ENCODE results near the gene KIAA0319L. TPM values are rescaled to one million over a fixed set of nuclear protein-coding genes. Genes with fewer than 3 reads are reported as not detected.
A peak's percentile ranks its signal among the peaks of the same experiment; 100 is the strongest.

Gene KIAA0319L
- total RNA-seq, 1 donor: 63.0 TPM

DNA sequence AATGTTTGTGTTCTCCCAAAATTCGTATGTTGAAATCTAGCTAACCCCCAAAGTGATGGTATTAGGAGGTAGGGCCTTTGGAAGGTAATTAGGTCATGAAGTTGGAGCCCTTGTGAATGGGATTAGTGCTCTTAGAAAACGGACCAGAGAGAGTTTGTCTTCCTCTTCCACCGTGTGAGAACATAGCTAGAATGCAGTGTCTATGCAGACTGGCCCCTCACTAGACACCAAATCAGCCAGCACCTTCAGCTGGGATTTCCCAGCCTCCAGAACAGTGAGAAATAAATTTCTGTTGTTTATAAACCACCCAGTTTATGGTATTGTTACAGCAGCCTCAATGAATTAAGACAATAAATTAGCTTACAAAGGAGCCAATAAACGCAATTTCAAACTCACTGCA, 58.0 kb downstream of the KIAA0319L start:
- TF ChIP-seq CTCF (IDR thresholded peaks at IDR 0.05; ENCODE audit: insufficient read depth, low read depth, low read length): no peak
- no peak overlapping the region for H3K4me3 ChIP-seq (ENCODE audit: low read depth, low read length)
- no peak for DNase-seq (ENCODE audit: low read depth)

DNA sequence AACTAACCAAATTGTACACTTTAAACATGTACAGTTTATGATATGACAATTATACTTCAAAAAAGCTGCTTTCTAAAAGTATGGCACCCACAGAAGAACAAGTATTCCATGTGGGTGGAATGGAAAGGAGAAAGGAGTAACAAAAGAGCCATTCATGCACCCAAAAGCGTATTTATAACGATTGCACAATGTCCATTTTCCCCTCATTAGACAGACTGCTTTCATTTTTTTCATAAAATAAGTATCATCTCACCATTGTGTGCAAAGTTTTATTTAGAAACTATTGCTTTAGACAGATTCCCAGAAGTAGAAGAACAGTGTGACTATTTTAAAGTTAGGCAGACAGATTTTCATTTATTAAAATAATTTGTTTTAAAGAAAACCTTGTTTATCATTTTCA, 59.6 kb downstream of the KIAA0319L start:
- DNase-seq (ENCODE audit: low read depth): no peak
- TF ChIP-seq CTCF (IDR thresholded peaks at IDR 0.05; ENCODE audit: insufficient read depth, low read depth, low read length): no peak
- no peak overlapping the region for H3K4me3 ChIP-seq (ENCODE audit: low read depth, low read length)

DNA sequence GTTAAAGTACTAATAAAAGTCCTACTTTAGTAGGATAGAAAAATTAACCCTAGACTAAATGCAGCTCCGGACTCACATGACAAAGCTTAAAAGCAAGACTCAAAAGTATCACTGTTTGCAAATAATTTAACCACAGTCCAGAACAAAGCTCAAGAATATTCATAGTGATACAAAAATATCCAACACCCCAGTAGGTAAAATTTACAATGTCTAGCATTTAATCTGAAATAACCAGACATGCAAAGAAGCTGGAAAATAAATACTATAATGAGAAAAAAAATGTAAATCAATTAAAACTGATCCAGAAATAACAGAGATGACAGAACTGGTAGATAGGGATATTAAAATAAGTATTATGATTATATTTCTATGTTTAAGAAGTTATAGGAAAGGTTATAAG, 67.0 kb downstream of the KIAA0319L start:
- DNase-seq (ENCODE audit: low read depth): no peak
- no peak for TF ChIP-seq CTCF (IDR thresholded peaks at IDR 0.05; ENCODE audit: insufficient read depth, low read depth, low read length)
- no peak overlapping the region for H3K4me3 ChIP-seq (ENCODE audit: low read depth, low read length)

DNA sequence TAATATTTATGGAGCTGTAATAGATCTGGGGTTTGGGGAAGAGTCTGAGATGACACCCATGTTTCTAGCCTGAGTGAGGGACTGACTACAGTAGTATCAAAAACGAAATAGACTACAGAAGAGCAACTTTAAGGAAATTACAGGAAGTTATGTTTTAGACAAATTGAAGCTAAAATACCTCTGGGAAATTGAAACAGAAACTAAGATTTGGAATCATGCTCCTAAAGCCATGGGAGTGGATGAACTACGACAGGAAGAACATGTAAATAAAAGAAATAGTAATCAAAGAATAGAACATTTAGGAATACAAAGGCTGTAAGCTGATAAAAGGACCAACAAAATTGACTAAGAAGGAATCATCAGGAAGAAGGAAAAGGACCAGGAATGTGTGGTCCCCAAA, 68.9 kb downstream of the KIAA0319L start:
- DNase-seq (ENCODE audit: low read depth): peak; percentile 53
- H3K4me3 ChIP-seq (ENCODE audit: low read depth, low read length): peak overlapping the region; percentile 31
- TF ChIP-seq CTCF (IDR thresholded peaks at IDR 0.05; ENCODE audit: insufficient read depth, low read depth, low read length): no peak

DNA sequence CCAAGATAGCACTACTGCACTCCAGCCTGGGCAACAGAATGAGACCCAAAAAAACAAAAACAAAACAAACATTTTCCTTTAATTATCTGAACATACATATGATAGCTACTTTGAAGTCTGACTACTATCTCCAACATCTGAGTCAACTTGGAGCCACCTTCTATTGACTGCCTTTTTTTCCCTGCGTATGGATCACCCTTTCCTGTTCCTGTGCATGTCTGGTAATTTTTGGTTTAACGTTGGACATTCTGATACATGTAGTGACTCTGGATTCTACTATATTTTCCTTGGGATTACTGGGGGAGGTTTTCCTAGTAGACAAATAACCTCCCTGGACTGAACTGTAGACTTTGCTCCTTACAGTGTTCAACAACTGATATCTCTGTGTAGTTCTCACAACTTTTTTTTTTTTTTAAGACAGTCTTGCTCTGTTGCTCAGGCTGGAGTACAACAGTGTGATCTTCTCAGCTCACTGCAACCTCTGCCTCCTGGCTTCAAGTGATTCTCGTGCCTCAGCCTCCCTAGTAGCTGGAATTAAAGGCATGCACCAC, 70.3 kb downstream of the KIAA0319L start:
- DNase-seq (ENCODE audit: low read depth): no peak
- no peak for TF ChIP-seq CTCF (IDR thresholded peaks at IDR 0.05; ENCODE audit: insufficient read depth, low read depth, low read length)

GRCh38 chr1:35481229-35481628, 76.0 kb downstream of the KIAA0319L start:
- no peak for TF ChIP-seq CTCF (IDR thresholded peaks at IDR 0.05; ENCODE audit: insufficient read depth, low read depth, low read length)
- H3K4me3 ChIP-seq (ENCODE audit: low read depth, low read length): no peak overlapping the region
- DNase-seq (ENCODE audit: low read depth): no peak

More for the DNA sequence above, 70.3 kb downstream of the KIAA0319L start:
- no peak overlapping the region for H3K4me3 ChIP-seq (ENCODE audit: low read depth, low read length)

DNA sequence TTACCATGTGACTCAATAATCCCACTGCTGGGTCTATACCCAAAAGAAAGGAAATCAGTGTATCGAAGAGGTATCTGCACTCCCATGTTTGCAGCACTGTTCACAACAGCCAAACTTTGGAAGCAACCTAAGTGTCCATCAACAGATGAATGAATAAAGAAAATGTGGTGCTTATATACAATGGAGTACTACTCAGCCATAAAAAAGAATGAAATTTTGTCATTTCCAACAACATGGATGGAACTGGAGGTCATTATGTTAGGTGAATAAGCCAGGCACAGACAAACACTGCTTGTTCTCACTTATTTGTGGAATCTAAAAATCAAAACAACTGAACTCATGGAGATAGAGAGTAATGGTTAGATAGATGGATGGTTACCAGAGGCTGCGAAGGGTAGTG, 79.3 kb downstream of the KIAA0319L start:
- TF ChIP-seq CTCF (IDR thresholded peaks at IDR 0.05; ENCODE audit: insufficient read depth, low read depth, low read length): no peak
- DNase-seq (ENCODE audit: low read depth): no peak
- no peak overlapping the region for H3K4me3 ChIP-seq (ENCODE audit: low read depth, low read length)

All from fibroblast of villous mesenchyme (primary cell).